Spleen (tissue), 11 donors: ENCODE measurements around the gene NEBL. TPM values are rescaled to one million over a fixed set of nuclear protein-coding genes. Genes with fewer than 3 reads are reported as not detected.

Source experiments
- DNase-seq: peaks from one replicate; pipeline ENCODE4 v3.0.0-alpha.2; 2020
- H3K27ac ChIP-seq, 8 donors: fragments of 200-600 bp; sonication (generic) in 7 of 8; 1 replicate in 4 of 8; 2 replicates in 4 of 8; pipeline versions ENCODE4 v1.5.0 to v1.8.0; 2016 to 2021; ENCODE audit warnings: inconsistent platforms in 4 of 8, mild to moderate bottlenecking in 4 of 8, moderate library complexity in 1 of 8
- H3K27me3 ChIP-seq, 7 donors: fragments of 200-600 bp; sonication (generic) in 6 of 7; replicated peaks in 1 of 7; 1 replicate in 4 of 7; 2 replicates in 3 of 7; pipeline versions ENCODE4 v1.5.0 to v1.8.0; 2016 to 2021; ENCODE audit warnings: inconsistent platforms in 3 of 7, mild to moderate bottlenecking in 1 of 7
- H3K36me3 ChIP-seq, 6 donors: fragments of 200-600 bp; sonication (generic) in 5 of 6; 1 replicate in 4 of 6; 2 replicates in 2 of 6; pipeline versions ENCODE4 v1.5.0 to v1.8.0; 2016 to 2021; ENCODE audit warnings: inconsistent platforms in 2 of 6
- H3K4me1 ChIP-seq, 6 donors: fragments of 200-600 bp; sonication (generic) in 5 of 6; 1 replicate in 3 of 6; 2 replicates in 3 of 6; pipeline versions ENCODE4 v1.5.0 to v1.8.0; 2016 to 2021; ENCODE audit warnings: inconsistent platforms in 3 of 6
- H3K4me3 ChIP-seq, 8 donors: fragments of 200-600 bp; sonication (generic) in 7 of 8; 1 replicate in 4 of 8; 2 replicates in 4 of 8; pipeline versions ENCODE4 v1.5.0 to v1.8.0; 2016 to 2021; ENCODE audit warnings: inconsistent platforms in 4 of 8, mild to moderate bottlenecking in 4 of 8, moderate library complexity in 2 of 8
- H3K9me3 ChIP-seq, 8 donors: fragments of 200-600 bp; sonication (generic) in 7 of 8; 1 replicate in 4 of 8; 2 replicates in 4 of 8; pipeline versions ENCODE4 v1.5.0 to v1.8.0; 2016 to 2021; ENCODE audit warnings: inconsistent platforms in 4 of 8
- CTCF ChIP-seq, 11 experiments: fragments of 200-600 bp in 7 of 11; fragments of 450-650 bp in 4 of 11; sonication (generic) in 4 of 11; IDR thresholded peaks in 8 of 11; conservative IDR thresholded peaks in 3 of 11; 1 replicate in 7 of 11; 2 replicates in 4 of 11; pipeline versions ENCODE4 v1.4.0 to v1.8.0; 2016 to 2021; ENCODE audit warnings: antibody characterized with exemption in 11 of 11, inconsistent platforms in 4 of 11, mild to moderate bottlenecking in 1 of 11
- POLR2A ChIP-seq, 3 donors: fragments of 450-650 bp; IDR thresholded peaks; one replicate each; pipeline ENCODE4 v1.5.1; 2017; ENCODE audit warnings: antibody characterized with exemption in 3 of 3, mild to moderate bottlenecking in 1 of 3
- POLR2AphosphoS5 ChIP-seq, 3 donors: sonication (generic); formaldehyde crosslinking; IDR thresholded peaks; one replicate each; pipeline ENCODE4 v1.5.1; 2017; ENCODE audit warnings: antibody characterized with exemption in 3 of 3
- WGBS, 5 donors: extraction: QIAGEN DNeasy Blood & Tissue Kit in 3 of 5; methylation state at CpG; one replicate each; pipeline versions ENCODE4 v1.1.5 to v1.1.7; 2013 to 2018; 5-methylcytosine and 5-hydroxymethylcytosine counted together
- intact Hi-C: fragments of 100-400 bp; cut with DNase I; formaldehyde crosslinking; loops from one replicate; pipeline ENCODE4 v1.15.0; 2023; ENCODE audit warnings: low total_unique reads
- polyA plus RNA-seq, 3 donors: library from polyadenylated mRNA; stranded (reverse); fragments of 200-250 nt; gene quantifications; one replicate each; pipeline ENCODE4 v1.2.1, GENCODE V29; 2013
- total RNA-seq, 7 donors: library from RNA; depleted of rRNA in 3 of 7; stranded (reverse); fragments of >200 nt in 3 of 7; fragmentation: NEBNext Ultra II Directional in 4 of 7; extraction: Animal tissue kit (Norgen Biotek cat#: 25700) in 4 of 7; gene quantifications; one replicate each; pipeline versions ENCODE4 v1.1.0 to v1.2.1, GENCODE V29; 2016 to 2021
- donor health status: healthy with polysubstance abuse.
- donor health status: DM: no; HTN: no; CAD: no; lungs with moderate emphysema.
- donor health status: DM: no; HTN: no; CAD: no.
- donor health status: Bipolar disorder and iron deficiency.
- donor health status: healthy.
- donor health status: DM: no; HTN: no; CAD: no.
- donor health status: DM: yes; HTN: yes; CAD: no.

Gene NEBL
- total and polyA plus RNA-seq, 10 donors: 0.08 to 2.7 (median 0.54) TPM

GRCh38 chr10:20874261-20874660 lies 22.9 kb downstream of the NEBL start:
- no peak for DNase-seq
- intact Hi-C loops: no loop called here
- Histone ChIP-seq H3K9me3 (no peaks in the 10 kb centered on the region), H3K27me3 (no peaks in the 10 kb centered on the region), H3K36me3 (no peaks in the 10 kb centered on the region), H3K4me3 (no peak overlapping the region), H3K27ac (no peak overlapping the region), H3K4me1 (no peaks in the 10 kb centered on the region)
- TF ChIP-seq POLR2AphosphoS5 (IDR thresholded peaks at IDR 0.05): no peak
- TF ChIP-seq CTCF (IDR thresholded peaks at IDR 0.05 in 8 of 11, conservative IDR thresholded peaks at IDR 0.05 in 3 of 11): no peak
- no peak for TF ChIP-seq POLR2A (IDR thresholded peaks at IDR 0.05)
- WGBS, 5 donors: 85 to 100% (median 88%) methylated on average over 2 of the region's 2 CpGs

- Histone ChIP-seq H3K27me3 (no peaks in the 10 kb centered on the region), H3K27ac (no peak overlapping the region), H3K36me3 (no peaks in the 10 kb centered on the region), H3K4me3 (no peak overlapping the region), H3K9me3 (no peaks in the 10 kb centered on the region), H3K4me1 (no peaks in the 10 kb centered on the region)
- WGBS, 5 donors: 81 to 89% (median 86%) methylated on average over 7 of the region's 7 CpGs
- intact Hi-C loops: no loop called here
- no peak for TF ChIP-seq POLR2A (IDR thresholded peaks at IDR 0.05)
- no peak for DNase-seq
Observed at GRCh38 chr10:20871970-20872369, 25.1 kb downstream of the NEBL start.

GRCh38 chr10:20870834-20871233 lies 26.3 kb downstream of the NEBL start:
- H3K4me3 ChIP-seq: no peak overlapping the region
- H3K27ac ChIP-seq: no peak overlapping the region
- no peaks in the 10 kb centered on the region for H3K36me3 ChIP-seq
- no peaks in the 10 kb centered on the region for H3K27me3 ChIP-seq
- H3K4me1 ChIP-seq: no peaks in the 10 kb centered on the region
- 70 to 82% (median 78%) methylated on average over 3 of the region's 3 CpGs for WGBS, 5 donors
- DNase-seq: no peak
- TF ChIP-seq POLR2A (IDR thresholded peaks at IDR 0.05): no peak
- no peak for TF ChIP-seq POLR2AphosphoS5 (IDR thresholded peaks at IDR 0.05)
- no peak for TF ChIP-seq CTCF (IDR thresholded peaks at IDR 0.05 in 8 of 11, conservative IDR thresholded peaks at IDR 0.05 in 3 of 11)
- intact Hi-C loops: no loop called here
- no peaks in the 10 kb centered on the region for H3K9me3 ChIP-seq

- intact Hi-C loops: no loop called here
- no peak for TF ChIP-seq CTCF (IDR thresholded peaks at IDR 0.05 in 8 of 11, conservative IDR thresholded peaks at IDR 0.05 in 3 of 11)
- no peak for TF ChIP-seq POLR2A (IDR thresholded peaks at IDR 0.05)
- TF ChIP-seq POLR2AphosphoS5 (IDR thresholded peaks at IDR 0.05): no peak
- H3K4me3 ChIP-seq: no peak overlapping the region
- 67 to 95% (median 87%) methylated on average over 4 of the region's 4 CpGs for WGBS, 5 donors
- no peaks in the 10 kb centered on the region for H3K9me3 ChIP-seq
- H3K27me3 ChIP-seq: no peaks in the 10 kb centered on the region
- no peaks in the 10 kb centered on the region for H3K4me1 ChIP-seq
- H3K36me3 ChIP-seq: no peaks in the 10 kb centered on the region
- DNase-seq: no peak
- H3K27ac ChIP-seq: no peak overlapping the region
Observed at GRCh38 chr10:20863008-20863407, 34.1 kb downstream of the NEBL start.
